Heart left ventricle (tissue), 13 donors: ENCODE results near the gene TMC6.

ENCODE experiments used
- POLR2A ChIP-seq, 2 donors: fragments of 450-650 bp; IDR thresholded peaks; one replicate each; pipeline ENCODE4 v1.6.1; 2017; ENCODE audit warnings: antibody characterized with exemption in 2 of 2, mild to moderate bottlenecking in 2 of 2, moderate library complexity in 2 of 2
- TF ChIP-seq, protein P1 (sequence below), 12 donors: fragments of 200-600 bp; sonication (generic) in 4 of 12; IDR thresholded peaks; one replicate each; pipeline versions ENCODE4 v1.5.0 to v1.8.0; 2018 to 2022; ENCODE audit warnings: antibody characterized with exemption in 12 of 12, mild to moderate bottlenecking in 5 of 12
- donor health status: ischemic (EF 13 %, LVEDD 7.1; RV severe dilation, severe dysfunction).
- donor health status: DM: no; HTN: yes; CAD: no.
- donor health status: DM: no; HTN: no; CAD: no.
- donor health status: ischemic (EF 25% LVEDD 6.9; RV normal size, moderate dysfunction).
- donor health status: ischemic (EF 25% LVEDD 5.7; RV mildly dilated, moderate dysfunction).
- donor health status: ischemic (EF 35%, LVEDD 5.7; RV mildly dilated, moderate dysfunction).
- donor health status: nonischemic (EF 11% LVEDD 7.7; RV severe dilation, severe dysfunction).
- donor health status: DM: yes; HTN: yes; CAD: no.
- donor health status: PGD.
- donor health status: ischemic (EF 29% LVEDD 5.4; RV normal size, mild dysfunction).
- donor health status: nonischemic (EF 23%, LVEDD 6.1; RV moderate dilation, normal function).

DNA sequence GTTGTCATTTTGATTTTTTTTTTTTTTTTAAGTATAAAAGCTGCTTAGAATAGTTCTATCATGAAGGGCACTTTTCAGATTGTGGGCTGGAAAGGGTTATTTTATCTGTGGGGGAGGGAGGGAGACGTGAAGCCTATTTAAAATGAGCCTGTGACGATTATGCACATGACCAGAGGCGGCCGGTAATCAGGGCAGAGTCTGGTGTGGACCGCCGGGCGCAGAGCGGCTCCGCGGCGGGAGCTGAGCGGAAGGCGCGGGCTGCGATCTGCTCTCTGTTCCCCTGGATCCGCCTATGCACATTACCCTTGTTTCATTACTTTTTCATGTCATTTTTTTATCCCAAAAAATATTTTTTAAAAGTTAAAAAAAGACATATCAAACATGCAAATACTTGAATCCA is 23.5 kb downstream of the TMC6 start:
- TF ChIP-seq, protein P1, sequence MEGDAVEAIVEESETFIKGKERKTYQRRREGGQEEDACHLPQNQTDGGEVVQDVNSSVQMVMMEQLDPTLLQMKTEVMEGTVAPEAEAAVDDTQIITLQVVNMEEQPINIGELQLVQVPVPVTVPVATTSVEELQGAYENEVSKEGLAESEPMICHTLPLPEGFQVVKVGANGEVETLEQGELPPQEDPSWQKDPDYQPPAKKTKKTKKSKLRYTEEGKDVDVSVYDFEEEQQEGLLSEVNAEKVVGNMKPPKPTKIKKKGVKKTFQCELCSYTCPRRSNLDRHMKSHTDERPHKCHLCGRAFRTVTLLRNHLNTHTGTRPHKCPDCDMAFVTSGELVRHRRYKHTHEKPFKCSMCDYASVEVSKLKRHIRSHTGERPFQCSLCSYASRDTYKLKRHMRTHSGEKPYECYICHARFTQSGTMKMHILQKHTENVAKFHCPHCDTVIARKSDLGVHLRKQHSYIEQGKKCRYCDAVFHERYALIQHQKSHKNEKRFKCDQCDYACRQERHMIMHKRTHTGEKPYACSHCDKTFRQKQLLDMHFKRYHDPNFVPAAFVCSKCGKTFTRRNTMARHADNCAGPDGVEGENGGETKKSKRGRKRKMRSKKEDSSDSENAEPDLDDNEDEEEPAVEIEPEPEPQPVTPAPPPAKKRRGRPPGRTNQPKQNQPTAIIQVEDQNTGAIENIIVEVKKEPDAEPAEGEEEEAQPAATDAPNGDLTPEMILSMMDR (IDR thresholded peaks at IDR 0.05) = no peak
- TF ChIP-seq POLR2A (IDR thresholded peaks at IDR 0.05) = no peak
